KMS-11 (cell line): ENCODE data around the gene KRTAP10-1.
"Not testable (repeated sequence)": the region's sequence is repeated elsewhere in the genome, so short reads cannot be mapped to it uniquely, and the experiment has no call there.

Source experiments
- H2AFZ ChIP-seq: fragments of 200-600 bp; sonication (generic); 2 replicates; pipeline ENCODE4 v1.6.1; 2016; ENCODE audit warnings: antibody characterized with exemption, mixed run types, low read depth
- H3K27ac ChIP-seq: fragments of 200-600 bp; sonication (generic); 2 replicates; pipeline ENCODE4 v1.6.1; 2016; ENCODE audit warnings: mild to moderate bottlenecking, mixed run types
- H3K27me3 ChIP-seq: fragments of 200-600 bp; sonication (generic); 2 replicates; pipeline ENCODE4 v1.6.1; 2017; ENCODE audit warnings: mild to moderate bottlenecking, low read depth, mixed run types, moderate library complexity; ENCODE audit not compliant: insufficient read depth
- H3K36me3 ChIP-seq: fragments of 200-600 bp; sonication (generic); 2 replicates; pipeline ENCODE4 v1.6.1; 2017; ENCODE audit warnings: mild to moderate bottlenecking, mixed run types; ENCODE audit not compliant: insufficient read depth
- H3K4me1 ChIP-seq: fragments of 200-600 bp; sonication (generic); 2 replicates; pipeline ENCODE4 v1.6.1; 2016; ENCODE audit warnings: mild to moderate bottlenecking, low read depth, mixed run types; ENCODE audit not compliant: poor library complexity, severe bottlenecking
- H3K4me2 ChIP-seq: fragments of 200-600 bp; sonication (generic); 2 replicates; pipeline ENCODE4 v1.7.0; 2016; ENCODE audit warnings: mild to moderate bottlenecking, mixed run types
- H3K4me3 ChIP-seq: fragments of 200-600 bp; sonication (generic); IDR thresholded peaks from 2 replicates; pipeline ENCODE4 v1.6.1; 2017; ENCODE audit warnings: low read depth, low read length, mixed read lengths; ENCODE audit not compliant: insufficient read depth
- H3K79me2 ChIP-seq: fragments of 200-600 bp; sonication (generic); 2 replicates; pipeline ENCODE4 v1.6.1; 2016; ENCODE audit warnings: low read depth, mixed run types; ENCODE audit not compliant: insufficient read depth
- H3K9ac ChIP-seq: fragments of 200-600 bp; sonication (generic); 2 replicates; pipeline ENCODE4 v1.6.1; 2016; ENCODE audit warnings: mild to moderate bottlenecking, mixed run types
- H4K20me1 ChIP-seq: fragments of 200-600 bp; sonication (generic); 2 replicates; pipeline ENCODE4 v1.6.1; 2016; ENCODE audit warnings: mild to moderate bottlenecking, mixed run types; ENCODE audit not compliant: insufficient read depth
- CTCF ChIP-seq: fragments of 200-600 bp; sonication (generic); conservative IDR thresholded peaks from 2 replicates; pipeline ENCODE4 v1.6.1; 2017; ENCODE audit warnings: low read depth, mild to moderate bottlenecking, antibody characterized with exemption, low read length, moderate library complexity, mixed read lengths

KRTAP10-1 gene

DNA sequence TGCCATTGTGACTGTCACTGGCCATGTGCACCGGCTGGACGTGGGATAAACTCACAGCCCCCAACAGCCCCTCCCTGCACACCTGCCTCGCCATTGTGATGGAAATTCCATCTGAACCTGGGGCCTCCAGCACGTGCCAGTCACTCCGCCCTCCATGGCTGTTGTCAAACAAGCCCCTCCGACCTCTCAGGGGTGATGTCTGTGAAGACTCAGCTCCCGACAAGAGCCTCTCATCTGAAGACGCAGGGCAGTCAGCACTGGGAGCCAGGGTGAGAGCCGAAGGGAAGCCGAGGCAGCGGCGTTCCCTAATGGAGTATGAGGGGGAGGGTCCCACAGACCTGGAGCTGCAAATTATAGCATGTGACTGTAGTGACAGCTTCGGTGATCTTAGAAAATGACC is 12.7 kb upstream of the KRTAP10-1 start:
- Histone ChIP-seq H3K4me2 (no peak overlapping the region), H4K20me1 (no peaks in the 10 kb centered on the region), H3K36me3 (no peaks in the 10 kb centered on the region), H3K27me3 (peaks cover 70% of the 10 kb centered on the region), H3K27ac (no peak overlapping the region), H2AFZ (no peak overlapping the region), H3K9ac (no peak overlapping the region), H3K4me3 (no peak overlapping the region), H3K4me1 (no peaks in the 10 kb centered on the region), H3K79me2 (no peaks in the 10 kb centered on the region)
- no peak for TF ChIP-seq CTCF

- H3K27ac ChIP-seq: no peak overlapping the region
- H3K4me3 ChIP-seq: no peak overlapping the region
- peaks cover 68% of the 10 kb centered on the region for H3K27me3 ChIP-seq
- no peaks in the 10 kb centered on the region for H3K4me1 ChIP-seq
- H3K36me3 ChIP-seq: no peaks in the 10 kb centered on the region
- no peak overlapping the region for H2AFZ ChIP-seq
- H3K79me2 ChIP-seq: no peaks in the 10 kb centered on the region
- H4K20me1 ChIP-seq: no peaks in the 10 kb centered on the region
- H3K9ac ChIP-seq: no peak overlapping the region
- no peak for TF ChIP-seq CTCF
- no peak overlapping the region for H3K4me2 ChIP-seq
Observed at GRCh38 chr21:44552136-44552535, 12.1 kb upstream of the KRTAP10-1 start.

DNA sequence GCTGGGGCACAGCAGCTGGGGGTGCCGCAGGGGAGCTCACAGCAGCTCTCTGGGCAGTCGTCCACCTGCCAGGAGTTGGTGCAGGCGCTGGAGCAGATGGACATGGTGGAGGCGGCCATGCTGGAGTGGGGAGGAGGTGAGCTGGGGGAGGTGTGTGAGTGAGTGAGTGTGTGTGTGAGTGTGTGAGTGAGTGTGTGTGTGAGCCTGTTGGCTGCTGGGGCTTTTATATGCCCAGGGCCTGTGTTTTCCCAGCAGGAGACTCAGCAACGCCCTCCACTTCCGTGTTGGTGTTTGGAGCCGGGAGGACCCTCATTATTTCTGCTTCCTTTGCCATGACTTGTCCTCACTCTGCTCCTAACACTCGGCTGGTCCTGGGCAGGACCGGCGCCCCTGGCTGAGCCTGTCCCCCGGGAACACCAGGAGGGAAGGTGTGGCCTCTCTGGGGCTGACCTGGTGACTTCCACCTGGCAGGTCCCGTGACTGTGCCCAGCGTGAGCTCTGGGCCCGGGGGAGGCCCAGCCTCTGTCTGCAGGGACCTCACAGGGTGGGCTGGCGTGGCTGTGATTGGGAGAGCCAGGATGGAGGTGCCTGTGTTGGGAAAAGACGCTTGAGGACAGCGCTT is 11.5 kb upstream of the KRTAP10-1 start, which contains the start of gene KRTAP10-2:
Gene KRTAP10-2 (minus strand): TSS at position 166 of the 622 bp plus-strand sequence. CDS start 47 bp downstream, at position 119.
- no peaks in the 10 kb centered on the region for H3K79me2 ChIP-seq
- no peak for TF ChIP-seq CTCF

DNA sequence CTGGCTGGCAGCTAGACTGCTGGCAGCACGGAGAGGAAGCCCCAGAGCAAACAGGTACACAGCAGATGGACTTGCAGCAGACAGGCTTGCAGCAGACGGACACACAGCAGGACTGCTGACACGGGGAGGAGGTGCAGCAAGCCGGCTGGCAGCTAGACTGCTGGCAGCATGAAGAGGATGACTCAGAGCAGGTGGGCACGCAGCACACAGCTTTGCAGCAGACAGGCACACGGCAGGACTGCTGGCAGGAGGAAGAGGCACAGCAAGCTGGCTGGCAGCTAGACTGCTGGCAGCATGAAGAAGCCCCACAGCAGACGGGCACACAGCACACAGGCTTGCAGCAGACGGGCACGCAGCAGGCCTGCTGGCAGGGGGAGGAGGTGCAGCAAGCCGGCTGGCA is 10.8 kb upstream of the KRTAP10-1 start:
- H4K20me1 ChIP-seq: no peaks in the 10 kb centered on the region
- no peak overlapping the region for H3K4me3 ChIP-seq
- H3K27ac ChIP-seq: no peak overlapping the region
- H3K4me2 ChIP-seq: no peak overlapping the region
- no peak overlapping the region for H3K9ac ChIP-seq
- H3K36me3 ChIP-seq: no peaks in the 10 kb centered on the region
- H3K79me2 ChIP-seq: no peaks in the 10 kb centered on the region
- H3K4me1 ChIP-seq: no peaks in the 10 kb centered on the region
- H3K27me3 ChIP-seq: peaks cover 68% of the 10 kb centered on the region
- H2AFZ ChIP-seq: no peak overlapping the region
- no peak for TF ChIP-seq CTCF

More for the DNA sequence above, 11.5 kb upstream of the KRTAP10-1 start, which contains the start of gene KRTAP10-2:
- H3K9ac ChIP-seq: no peak within 1 kb of the TSS
- H3K4me2 ChIP-seq: no peak within 1 kb of the TSS
- H3K4me1 ChIP-seq: no peaks in the 10 kb centered on the region
- H3K4me3 ChIP-seq: no peak within 1 kb of the TSS
- H4K20me1 ChIP-seq: no peaks in the 10 kb centered on the region
- H2AFZ ChIP-seq: no peak within 1 kb of the TSS
- no peaks in the 10 kb centered on the region for H3K36me3 ChIP-seq
- no peak within 1 kb of the TSS for H3K27ac ChIP-seq
- peaks cover 68% of the 10 kb centered on the region for H3K27me3 ChIP-seq

DNA sequence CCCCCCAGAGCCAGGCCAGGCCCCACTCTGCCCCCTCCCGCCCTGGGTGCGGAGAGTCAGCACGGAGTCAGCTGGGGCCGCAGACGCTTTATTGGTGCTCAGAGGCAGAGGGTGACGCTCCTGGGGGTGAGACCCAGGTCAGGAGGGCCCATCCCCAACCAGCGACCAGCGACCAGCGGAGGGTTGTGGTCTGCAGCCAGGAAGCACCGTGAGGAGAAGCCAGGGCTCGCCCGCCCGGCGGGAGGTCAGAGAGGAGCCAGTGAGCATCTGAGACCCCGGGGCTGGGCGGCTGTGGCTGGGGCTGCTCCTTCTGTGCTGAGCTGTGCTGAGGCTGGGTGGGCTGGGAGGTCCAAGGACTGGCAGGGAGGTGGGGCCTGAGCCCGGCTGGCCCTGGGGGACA is 10.3 kb upstream of the KRTAP10-1 start:
- not testable (repeated sequence) for H3K27ac ChIP-seq, H2AFZ ChIP-seq, H3K4me3 ChIP-seq, H3K9ac ChIP-seq, H4K20me1 ChIP-seq, H3K36me3 ChIP-seq, H3K4me2 ChIP-seq, H3K4me1 ChIP-seq, H3K79me2 ChIP-seq
- peaks cover 68% of the 10 kb centered on the region for H3K27me3 ChIP-seq
